HepG2 (cell line): ENCODE results near the gene SSBP4. TPM values are rescaled to one million over a fixed set of nuclear protein-coding genes. Genes with fewer than 3 reads are reported as not detected.
A peak's percentile ranks its signal among the peaks of the same experiment; 100 is the strongest.

Experiments used
- BCL3 ChIP-seq: sonication (generic); formaldehyde crosslinking; IDR thresholded peaks from 2 replicates; pipeline ENCODE4 v1.5.1; 2020; ENCODE audit warnings: mild to moderate bottlenecking, missing genetic modification reagents, moderate library complexity
- CBX5 ChIP-seq: sonication (generic); formaldehyde crosslinking; IDR thresholded peaks from 2 replicates; pipeline ENCODE4 v1.4.0; 2020; ENCODE audit warnings: missing genetic modification reagents, borderline replicate concordance
- CEBPG ChIP-seq: IDR thresholded peaks from 2 replicates; pipeline ENCODE4 v1.6.1; 2016
- ETV5 ChIP-seq: IDR thresholded peaks from 2 replicates; pipeline ENCODE4 v1.6.1; 2018; ENCODE audit warnings: missing biosample characterization, missing genetic modification reagents, inconsistent platforms, borderline replicate concordance
- ISL2 ChIP-seq: sonication (generic); formaldehyde crosslinking; IDR thresholded peaks from 2 replicates; pipeline ENCODE4 v1.5.0; 2020; ENCODE audit warnings: missing genetic modification reagents
- JUN ChIP-seq: sonication (generic); formaldehyde crosslinking; IDR thresholded peaks from 2 replicates; pipeline ENCODE4 v1.4.0; 2020; ENCODE audit warnings: mild to moderate bottlenecking, missing genetic modification reagents
- LBX2 ChIP-seq: sonication (generic); formaldehyde crosslinking; IDR thresholded peaks from 2 replicates; pipeline ENCODE4 v1.5.0; 2020; ENCODE audit warnings: missing genetic modification reagents, mild to moderate bottlenecking, borderline replicate concordance
- MAFG ChIP-seq: sonication (generic); formaldehyde crosslinking; IDR thresholded peaks from 2 replicates; pipeline ENCODE4 v1.5.1; 2020; ENCODE audit warnings: mild to moderate bottlenecking, missing genetic modification reagents
- MTERF4 ChIP-seq: sonication (generic); formaldehyde crosslinking; IDR thresholded peaks from 2 replicates; pipeline ENCODE4 v1.8.0; 2023; ENCODE audit warnings: mild to moderate bottlenecking, missing genetic modification reagents
- MXD4 ChIP-seq: IDR thresholded peaks from 2 replicates; pipeline ENCODE4 v1.6.1; 2016; ENCODE audit warnings: mild to moderate bottlenecking, missing biosample characterization, missing genetic modification reagents
- NFE2L1 ChIP-seq: sonication (generic); formaldehyde crosslinking; IDR thresholded peaks from 2 replicates; pipeline ENCODE4 v1.4.0; 2020; ENCODE audit warnings: missing genetic modification reagents, mild to moderate bottlenecking, borderline replicate concordance
- PAF1 ChIP-seq: IDR thresholded peaks from 2 replicates; pipeline ENCODE4 v1.6.1; 2016; ENCODE audit warnings: missing genetic modification reagents, missing compliant biosample characterization
- PHF20 ChIP-seq: sonication (generic); formaldehyde crosslinking; IDR thresholded peaks from 2 replicates; pipeline ENCODE4 v1.5.0; 2020; ENCODE audit warnings: mild to moderate bottlenecking, missing genetic modification reagents
- PLRG1 ChIP-seq: fragments of 450-650 bp; conservative IDR thresholded peaks from 2 replicates; pipeline ENCODE4 v1.6.1; 2016
- RERE ChIP-seq: IDR thresholded peaks from 2 replicates; pipeline ENCODE4 v1.6.1; 2016; ENCODE audit warnings: low read depth, missing genetic modification reagents, missing compliant biosample characterization
- SRY ChIP-seq: sonication (generic); formaldehyde crosslinking; IDR thresholded peaks from 2 replicates; pipeline ENCODE4 v1.8.0; 2022; ENCODE audit warnings: mild to moderate bottlenecking, missing genetic modification reagents
- TEF ChIP-seq: sonication (generic); formaldehyde crosslinking; IDR thresholded peaks from 2 replicates; pipeline ENCODE4 v1.5.0; 2020; ENCODE audit warnings: missing genetic modification reagents
- TFAP4 ChIP-seq: sonication (generic); IDR thresholded peaks from 2 replicates; pipeline ENCODE4 v1.6.1; 2016; ENCODE audit warnings: low read depth, borderline replicate concordance
- ZNF12 ChIP-seq: sonication (generic); formaldehyde crosslinking; IDR thresholded peaks from 2 replicates; pipeline ENCODE4 v1.5.0; 2020; ENCODE audit warnings: missing genetic modification reagents
- ZNF207 ChIP-seq: fragments of 450-650 bp; IDR thresholded peaks from 2 replicates; pipeline ENCODE4 v1.6.1; 2016; ENCODE audit warnings: antibody characterized with exemption, borderline replicate concordance
- ZNF496 ChIP-seq: sonication (generic); formaldehyde crosslinking; IDR thresholded peaks from 2 replicates; pipeline ENCODE4 v1.8.1; 2023; ENCODE audit warnings: mild to moderate bottlenecking, moderate library complexity, missing genetic modification reagents; ENCODE audit not compliant: insufficient replicate concordance
- ZSCAN12 ChIP-seq: sonication (generic); formaldehyde crosslinking; IDR thresholded peaks from 2 replicates; pipeline ENCODE4 v1.9.0; 2021; ENCODE audit warnings: mild to moderate bottlenecking, missing genetic modification reagents
- polyA plus RNA-seq, 8 experiments: library from polyadenylated mRNA; depleted of rRNA in 3 of 8; stranded (reverse) in 7 of 8; unstranded in 1 of 8; fragments of >200 nt; fragmentation: Illumina TruSeq in 4 of 8; extraction: Trizol in 4 of 8; gene quantifications; 2 replicates each; pipeline versions ENCODE4 v1.2.1 to v1.2.3, GENCODE V29; 2011 to 2016; ENCODE audit warnings: low read depth in 4 of 8, missing spikeins in 1 of 8, mixed read lengths in 1 of 8; ENCODE audit not compliant: insufficient read depth in 1 of 8
- total RNA-seq, 5 experiments: library from RNA; depleted of rRNA; stranded (reverse); fragments of >200 nt; fragmentation: Illumina TruSeq; extraction: Trizol; gene quantifications; 2 replicates each; pipeline ENCODE4 v1.2.3, GENCODE V29; 2016; ENCODE audit warnings: low read depth in 1 of 5

SSBP4 gene
- total and polyA plus RNA-seq, 2 of the 13 experiments (the other 11 are each of a cell fraction or from before 2014, with no cell fraction given) = 20.8 to 39.5 TPM

GRCh38 chr19:18401580-18402112, 17.6 kb upstream of the SSBP4 start (continued):
- TF ChIP-seq CBX5 (CRISPR knock-in tag) = no peak
- TF ChIP-seq JUN (CRISPR knock-in tag) = no peak
- no peak for TF ChIP-seq MXD4 (CRISPR knock-in tag)
- TF ChIP-seq ZNF207 = no peak
- no peak for TF ChIP-seq BCL3 (CRISPR knock-in tag)
- TF ChIP-seq ZNF12 (CRISPR knock-in tag) = peak; percentile 99
- TF ChIP-seq PAF1 (CRISPR knock-in tag) = no peak
- no peak for TF ChIP-seq PHF20 (CRISPR knock-in tag)
- no peak for TF ChIP-seq MTERF4 (CRISPR knock-in tag)
- no peak for TF ChIP-seq LBX2 (CRISPR knock-in tag)
- TF ChIP-seq MAFG (CRISPR knock-in tag) = no peak
- peak; percentile 52; the same call in 1 of the 2 replicates for TF ChIP-seq ETV5 (CRISPR knock-in tag)
- TF ChIP-seq TFAP4 = no peak
- no peak for TF ChIP-seq ISL2 (CRISPR knock-in tag)
- TF ChIP-seq ZNF496 (CRISPR knock-in tag) = no peak
- no peak for TF ChIP-seq RERE (CRISPR knock-in tag)
- no peak for TF ChIP-seq SRY (CRISPR knock-in tag)
- no peak for TF ChIP-seq PLRG1
- no peak for TF ChIP-seq NFE2L1 (CRISPR knock-in tag)
- TF ChIP-seq TEF (CRISPR knock-in tag) = no peak
- TF ChIP-seq ZSCAN12 (CRISPR knock-in tag) = no peak
- TF ChIP-seq CEBPG (CRISPR knock-in tag) = no peak; the same call in 1 of the 2 replicates
